Left lung (tissue), 10 donors: Measurements from ENCODE around the gene MED12L. TPM values are rescaled to one million over a fixed set of nuclear protein-coding genes. Genes with fewer than 3 reads are reported as not detected.

Source experiments
- ATAC-seq: fragments of 200-7000 bp; cut with Tn5 transposase; one replicate; pipeline ENCODE4 v1.9.1; 2020; ENCODE audit warnings: moderate library complexity
- DNase-seq, 4 donors: peaks; one replicate each; pipeline ENCODE4 v3.0.0-alpha.2; 2013 to 2020
- H3K27ac ChIP-seq, 2 donors: fragments of 200-600 bp; sonication (generic) in 1 of 2; one replicate each; pipeline versions ENCODE4 v1.5.0 to v1.8.0; 2020 to 2021
- H3K27me3 ChIP-seq, 2 donors: fragments of 200-600 bp; sonication (generic) in 1 of 2; one replicate each; pipeline versions ENCODE4 v1.5.0 to v1.8.0; 2020 to 2021
- H3K36me3 ChIP-seq, 2 donors: fragments of 200-600 bp; sonication (generic) in 1 of 2; one replicate each; pipeline versions ENCODE4 v1.5.0 to v1.8.0; 2020 to 2021
- H3K4me1 ChIP-seq, 2 donors: fragments of 200-600 bp; one replicate each; pipeline ENCODE4 v1.8.0; 2021
- H3K4me3 ChIP-seq, 2 donors: fragments of 200-600 bp; sonication (generic) in 1 of 2; one replicate each; pipeline versions ENCODE4 v1.5.0 to v1.8.0; 2020 to 2021; ENCODE audit warnings: mild to moderate bottlenecking in 1 of 2
- H3K9me3 ChIP-seq, 2 donors: fragments of 200-600 bp; sonication (generic) in 1 of 2; one replicate each; pipeline versions ENCODE4 v1.5.0 to v1.8.0; 2020 to 2021
- CTCF ChIP-seq, 2 donors: fragments of 200-600 bp; sonication (generic) in 1 of 2; IDR thresholded peaks; one replicate each; pipeline versions ENCODE4 v1.5.0 to v1.8.0; 2021; ENCODE audit warnings: antibody characterized with exemption in 2 of 2
- intact Hi-C, 2 donors: fragments of 100-400 bp; cut with DNase I; formaldehyde crosslinking; loops; one replicate each; pipeline versions ENCODE4 v1.11.2 to v1.14.2; 2022
- polyA plus RNA-seq, 6 donors: library from polyadenylated mRNA; unstranded; fragments of 120-200 nt; gene quantifications; one replicate each; pipeline ENCODE4 v1.2.1, GENCODE V29; 2013; ENCODE audit not compliant: insufficient read length in 6 of 6
- total RNA-seq, 2 donors: library from RNA; stranded (reverse); fragmentation: NEBNext Ultra II Directional; extraction: Animal tissue kit (Norgen Biotek cat#: 25700); gene quantifications; one replicate each; pipeline ENCODE4 v1.2.1, GENCODE V29; 2021
- donor health status: DM: no; HTN: yes; CAD: no.
- donor health status: DM: no; HTN: no; CAD: no.

MED12L gene
- total and polyA plus RNA-seq, 8 donors: 0.66 to 1.0 (median 0.77) TPM

- no peak overlapping the region for H3K27ac ChIP-seq
Observed at GRCh38 chr3:151216641-151217607, 131.5 kb downstream of the MED12L start.

DNA sequence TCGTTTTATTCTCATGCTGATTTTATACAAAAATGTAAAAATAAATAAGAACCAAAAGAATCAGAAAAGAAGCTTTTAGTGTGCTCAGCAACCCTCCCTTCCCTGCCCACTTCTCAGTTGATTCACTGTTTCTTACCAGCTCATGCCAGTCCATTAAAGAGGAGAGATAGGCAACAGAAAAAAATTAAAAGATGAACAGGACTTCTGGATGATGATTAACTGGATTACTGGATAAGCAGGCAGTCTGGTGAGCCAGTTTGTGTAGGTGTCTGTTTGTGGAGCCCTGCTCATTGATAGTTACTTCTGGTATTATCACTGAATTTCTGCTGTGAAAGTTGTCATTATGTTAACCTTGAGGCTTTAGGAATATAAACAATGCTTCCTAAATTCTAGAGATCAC lies 132.7 kb downstream of the MED12L start:
- no peak for DNase-seq
- H3K36me3 ChIP-seq: no peaks in the 10 kb centered on the region
- H3K27ac ChIP-seq: no peak overlapping the region
- no peak overlapping the region for H3K4me3 ChIP-seq
- no peak for TF ChIP-seq CTCF (IDR thresholded peaks at IDR 0.05)
- intact Hi-C loops: no loop called here
- H3K9me3 ChIP-seq: no peaks in the 10 kb centered on the region
- no peaks in the 10 kb centered on the region for H3K4me1 ChIP-seq
- H3K27me3 ChIP-seq: no peaks in the 10 kb centered on the region
- ATAC-seq: no peak

More at GRCh38 chr3:151216641-151217607, 131.5 kb downstream of the MED12L start:
- Histone ChIP-seq H3K27me3 (no peaks in the 10 kb centered on the region), H3K9me3 (no peaks in the 10 kb centered on the region), H3K36me3 (no peaks in the 10 kb centered on the region), H3K4me1 (no peaks in the 10 kb centered on the region), H3K4me3 (no peak overlapping the region)
- ATAC-seq (no peak), DNase-seq (no peak)
- no peak for TF ChIP-seq CTCF (IDR thresholded peaks at IDR 0.05)
- intact Hi-C loops: no loop called here

- DNase-seq: no peak
- no peak overlapping the region for H3K27ac ChIP-seq
- no peak overlapping the region for H3K4me3 ChIP-seq
- ATAC-seq: peak; percentile 47
- H3K9me3 ChIP-seq: no peaks in the 10 kb centered on the region
- no peaks in the 10 kb centered on the region for H3K4me1 ChIP-seq
- H3K36me3 ChIP-seq: no peaks in the 10 kb centered on the region
- intact Hi-C loops: no loop called here
- TF ChIP-seq CTCF (IDR thresholded peaks at IDR 0.05): no peak
- H3K27me3 ChIP-seq: no peaks in the 10 kb centered on the region
Observed at GRCh38 chr3:151219056-151219455, 133.6 kb downstream of the MED12L start.

- DNase-seq: no peak
- Histone ChIP-seq H3K9me3 (no peaks in the 10 kb centered on the region), H3K27ac (no peak overlapping the region), H3K4me3 (no peak overlapping the region), H3K4me1 (peaks cover 0 to 12% of the 10 kb centered on the region in 2 donors), H3K27me3 (no peaks in the 10 kb centered on the region), H3K36me3 (no peaks in the 10 kb centered on the region)
- intact Hi-C loops: no loop called here
- no peak for ATAC-seq
- no peak for TF ChIP-seq CTCF (IDR thresholded peaks at IDR 0.05)
Observed at GRCh38 chr3:151224268-151224866, 138.9 kb downstream of the MED12L start.
